ENCODE measurements around the gene TAL2.

DNA sequence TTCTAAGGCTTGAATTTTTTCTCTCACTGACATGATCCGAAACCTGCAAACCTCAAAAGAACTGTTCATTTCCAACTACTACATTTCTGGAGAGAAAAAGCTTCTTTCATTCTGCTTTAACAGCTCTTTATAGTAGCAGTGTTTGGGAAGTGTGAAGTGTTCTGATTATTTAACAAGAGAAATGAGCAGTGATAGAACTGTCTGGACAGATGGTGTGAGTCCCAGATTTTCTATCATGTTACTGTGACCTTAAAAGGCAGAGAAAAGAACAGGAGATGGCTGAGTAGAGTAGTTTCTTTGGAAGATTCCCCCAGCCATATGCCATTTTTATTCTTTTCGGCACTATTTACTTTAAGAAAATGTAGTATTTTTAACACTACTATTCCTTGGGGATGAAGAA, 41.3 kb upstream of the TAL2 start:
- TF ChIP-seq, protein P1, sequence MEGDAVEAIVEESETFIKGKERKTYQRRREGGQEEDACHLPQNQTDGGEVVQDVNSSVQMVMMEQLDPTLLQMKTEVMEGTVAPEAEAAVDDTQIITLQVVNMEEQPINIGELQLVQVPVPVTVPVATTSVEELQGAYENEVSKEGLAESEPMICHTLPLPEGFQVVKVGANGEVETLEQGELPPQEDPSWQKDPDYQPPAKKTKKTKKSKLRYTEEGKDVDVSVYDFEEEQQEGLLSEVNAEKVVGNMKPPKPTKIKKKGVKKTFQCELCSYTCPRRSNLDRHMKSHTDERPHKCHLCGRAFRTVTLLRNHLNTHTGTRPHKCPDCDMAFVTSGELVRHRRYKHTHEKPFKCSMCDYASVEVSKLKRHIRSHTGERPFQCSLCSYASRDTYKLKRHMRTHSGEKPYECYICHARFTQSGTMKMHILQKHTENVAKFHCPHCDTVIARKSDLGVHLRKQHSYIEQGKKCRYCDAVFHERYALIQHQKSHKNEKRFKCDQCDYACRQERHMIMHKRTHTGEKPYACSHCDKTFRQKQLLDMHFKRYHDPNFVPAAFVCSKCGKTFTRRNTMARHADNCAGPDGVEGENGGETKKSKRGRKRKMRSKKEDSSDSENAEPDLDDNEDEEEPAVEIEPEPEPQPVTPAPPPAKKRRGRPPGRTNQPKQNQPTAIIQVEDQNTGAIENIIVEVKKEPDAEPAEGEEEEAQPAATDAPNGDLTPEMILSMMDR (IDR thresholded peaks at IDR 0.05) = no peak
- no peak for TF ChIP-seq POLR2A (IDR thresholded peaks at IDR 0.05)

Measured in ovary (tissue), 3 donors.